Caco-2 (cell line): ENCODE results near the gene PACS1. TPM values are rescaled to one million over a fixed set of nuclear protein-coding genes. Genes with fewer than 3 reads are reported as not detected.

ENCODE experiments used
- BruUV-seq: library from RNA; stranded (reverse); fragments of 400-500 nt; replicated peaks from 2 replicates; lab custom pipeline; 2021; lab: Mats Ljungman, UMichigan
- CTCF ChIA-PET: fragments of 300-600 bp; sonication (Branson Sonifier 250); formaldehyde crosslinking; loops from one replicate; lab custom pipeline; 2022; ENCODE audit warnings: antibody characterized with exemption; lab: Charles Lee
- POLR2A ChIA-PET: fragments of 300-600 bp; sonication (Branson Sonifier 250); formaldehyde crosslinking; loops from one replicate; lab custom pipeline; 2022; ENCODE audit warnings: antibody characterized with exemption; lab: Charles Lee
- DNase-seq, 2 experiments: peaks; one replicate each; pipeline versions ENCODE4 v3.0.0 to v3.0.0-alpha.2; 2020 to 2022
- H3K27me3 ChIP-seq: replicated peaks from 2 replicates; pipeline ENCODE4 v1.6.0; 2011; ENCODE audit warnings: low read length; ENCODE audit not compliant: control insufficient read depth, insufficient read depth
- H3K36me3 ChIP-seq: 2 replicates; pipeline ENCODE4 v1.5.1; 2011; ENCODE audit warnings: low read length; ENCODE audit not compliant: control insufficient read depth, insufficient read depth
- H3K4me1 ChIP-seq: fragments of 250-450 bp; sonication (Bioruptor Pico); 2 replicates; pipeline ENCODE4 v1.5.1; 2020; ENCODE audit warnings: mild to moderate bottlenecking
- H3K4me3 ChIP-seq: 2 replicates; pipeline ENCODE4 v1.5.1; 2011; ENCODE audit warnings: low read depth, mild to moderate bottlenecking, control low read depth, low read length
- H3K9me3 ChIP-seq: fragments of 250-450 bp; sonication (Bioruptor Pico); 2 replicates; pipeline ENCODE4 v1.5.1; 2020; ENCODE audit warnings: mild to moderate bottlenecking, moderate library complexity
- H3K27ac Mint-ChIP-seq: one replicate; pipeline ENCODE4 v1.8.0; 2022; ENCODE audit warnings: mixed read lengths; ENCODE audit not compliant: unreplicated experiment
- H3K27me3 Mint-ChIP-seq: one replicate; pipeline ENCODE4 v1.8.0; 2022; ENCODE audit warnings: mixed read lengths; ENCODE audit not compliant: insufficient read depth, unreplicated experiment
- H3K36me3 Mint-ChIP-seq: one replicate; pipeline ENCODE4 v1.8.0; 2022; ENCODE audit warnings: mild to moderate bottlenecking, mixed read lengths; ENCODE audit not compliant: insufficient read depth, unreplicated experiment
- H3K4me1 Mint-ChIP-seq: one replicate; pipeline ENCODE4 v1.8.0; 2022; ENCODE audit warnings: low read depth, mixed read lengths; ENCODE audit not compliant: unreplicated experiment
- H3K4me3 Mint-ChIP-seq: one replicate; pipeline ENCODE4 v1.8.0; 2022; ENCODE audit warnings: mild to moderate bottlenecking, moderate library complexity, mixed read lengths; ENCODE audit not compliant: unreplicated experiment
- H3K9me3 Mint-ChIP-seq: one replicate; pipeline ENCODE4 v1.8.0; 2022; ENCODE audit warnings: mixed read lengths; ENCODE audit not compliant: unreplicated experiment
- intact Hi-C: fragments of 100-400 bp; cut with micrococcal nuclease; formaldehyde crosslinking; loops from one replicate; pipeline ENCODE4 v1.10.0; 2022; ENCODE audit not compliant: unreplicated experiment
- total RNA-seq: library from RNA; stranded (reverse); gene quantifications from 2 replicates; pipeline ENCODE4 v1.2.3, GENCODE V29; 2022
- TF ChIP-seq, protein P1 (sequence below), 2 experiments: fragments of 200-600 bp in 1 of 2; IDR thresholded peaks; 1 replicate in 1 of 2; 2 replicates in 1 of 2; pipeline versions ENCODE4 v1.5.1 to v1.8.0; 2011 to 2022; ENCODE audit warnings: antibody characterized with exemption in 1 of 2, control low read depth in 1 of 2, inconsistent platforms in 1 of 2, low read depth in 1 of 2, low read length in 1 of 2, mild to moderate bottlenecking in 1 of 2, moderate library complexity in 1 of 2; ENCODE audit not compliant: insufficient read depth in 1 of 2, severe bottlenecking in 1 of 2, unreplicated experiment in 1 of 2

PACS1 gene
- total RNA-seq, 1 experiment from 2014 or later, result 82.2 TPM

DNA sequence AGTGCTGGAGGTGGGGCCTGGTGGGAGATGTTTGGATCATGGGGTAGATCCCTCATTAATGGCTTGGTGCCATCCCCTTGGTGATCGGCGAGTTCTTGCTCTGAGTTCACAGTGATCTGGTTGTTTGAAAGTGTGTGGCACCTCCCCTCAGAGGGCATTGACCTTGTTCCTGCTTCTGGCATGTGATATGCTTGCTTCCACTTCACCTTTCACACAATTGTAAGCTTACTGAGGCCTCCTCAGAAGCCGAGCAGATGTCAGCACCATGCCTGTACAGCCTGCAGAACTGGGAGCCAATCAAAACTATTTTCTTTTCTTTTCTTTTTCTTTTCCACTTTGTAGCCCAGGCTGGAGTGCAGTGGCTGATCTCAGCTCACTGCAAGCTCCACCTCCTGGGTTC is 32.7 kb upstream of the PACS1 start:
- DNase-seq, result no peak
- TF ChIP-seq, protein P1, sequence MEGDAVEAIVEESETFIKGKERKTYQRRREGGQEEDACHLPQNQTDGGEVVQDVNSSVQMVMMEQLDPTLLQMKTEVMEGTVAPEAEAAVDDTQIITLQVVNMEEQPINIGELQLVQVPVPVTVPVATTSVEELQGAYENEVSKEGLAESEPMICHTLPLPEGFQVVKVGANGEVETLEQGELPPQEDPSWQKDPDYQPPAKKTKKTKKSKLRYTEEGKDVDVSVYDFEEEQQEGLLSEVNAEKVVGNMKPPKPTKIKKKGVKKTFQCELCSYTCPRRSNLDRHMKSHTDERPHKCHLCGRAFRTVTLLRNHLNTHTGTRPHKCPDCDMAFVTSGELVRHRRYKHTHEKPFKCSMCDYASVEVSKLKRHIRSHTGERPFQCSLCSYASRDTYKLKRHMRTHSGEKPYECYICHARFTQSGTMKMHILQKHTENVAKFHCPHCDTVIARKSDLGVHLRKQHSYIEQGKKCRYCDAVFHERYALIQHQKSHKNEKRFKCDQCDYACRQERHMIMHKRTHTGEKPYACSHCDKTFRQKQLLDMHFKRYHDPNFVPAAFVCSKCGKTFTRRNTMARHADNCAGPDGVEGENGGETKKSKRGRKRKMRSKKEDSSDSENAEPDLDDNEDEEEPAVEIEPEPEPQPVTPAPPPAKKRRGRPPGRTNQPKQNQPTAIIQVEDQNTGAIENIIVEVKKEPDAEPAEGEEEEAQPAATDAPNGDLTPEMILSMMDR (IDR thresholded peaks at IDR 0.05; ENCODE audit: insufficient read depth in 1 of 2, low read depth in 1 of 2, low read length in 1 of 2, severe bottlenecking in 1 of 2, unreplicated experiment in 1 of 2), result no peak
- POLR2A ChIA-PET, result no interaction called here
- no peaks in the 10 kb centered on the region for H3K36me3 ChIP-seq
- Mint-ChIP-seq H3K9me3 (no peaks in the 10 kb centered on the region), H3K36me3 (no peaks in the 10 kb centered on the region), H3K4me3 (no peak overlapping the region), H3K4me1 (no peaks in the 10 kb centered on the region), H3K27ac (no peak overlapping the region), H3K27me3 (no peaks in the 10 kb centered on the region)
- H3K27me3 ChIP-seq, result no peaks in the 10 kb centered on the region
- peaks cover 3% of the 10 kb centered on the region for H3K9me3 ChIP-seq
- no peak overlapping the region for H3K4me3 ChIP-seq
- CTCF ChIA-PET, result no interaction called here
- intact Hi-C loops, result no loop called here
- BruUV-seq, result no TSS peak
- H3K4me1 ChIP-seq, result no peaks in the 10 kb centered on the region

DNA sequence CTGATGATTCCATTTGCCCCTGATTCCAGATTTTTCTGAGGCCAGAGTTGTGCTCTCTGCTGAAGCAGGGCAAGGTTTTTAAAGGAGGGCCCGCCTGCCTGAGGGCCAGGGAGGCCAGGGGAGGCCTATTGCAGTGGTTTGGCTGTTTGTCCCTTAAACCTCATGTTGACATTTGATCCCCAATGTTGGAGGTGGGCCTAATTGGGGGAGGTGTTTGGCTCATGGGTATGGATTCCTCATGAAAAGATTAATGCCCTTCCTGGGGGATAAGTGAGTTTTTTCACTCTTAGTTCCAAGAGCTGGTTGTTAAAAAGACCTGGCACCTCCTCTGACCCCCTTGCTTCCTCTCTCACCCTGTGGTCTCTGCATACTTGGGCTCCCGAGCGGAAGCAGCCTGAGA is 30.3 kb upstream of the PACS1 start:
- TF ChIP-seq, protein P1 (IDR thresholded peaks at IDR 0.05; ENCODE audit: insufficient read depth in 1 of 2, low read depth in 1 of 2, low read length in 1 of 2, severe bottlenecking in 1 of 2, unreplicated experiment in 1 of 2), result no peak
- ChIA-PET POLR2A (no interaction called here), CTCF (no interaction called here)
- Mint-ChIP-seq H3K27ac (no peak overlapping the region), H3K9me3 (no peaks in the 10 kb centered on the region), H3K27me3 (no peaks in the 10 kb centered on the region), H3K4me3 (no peak overlapping the region), H3K36me3 (no peaks in the 10 kb centered on the region), H3K4me1 (no peaks in the 10 kb centered on the region)
- no TSS peak for BruUV-seq
- no peak for DNase-seq
- H3K4me3 ChIP-seq, result no peak overlapping the region
- intact Hi-C loops, result no loop called here
- no peaks in the 10 kb centered on the region for H3K36me3 ChIP-seq
- H3K9me3 ChIP-seq, result peaks cover 3% of the 10 kb centered on the region
- H3K4me1 ChIP-seq, result no peaks in the 10 kb centered on the region
- H3K27me3 ChIP-seq, result no peaks in the 10 kb centered on the region

DNA sequence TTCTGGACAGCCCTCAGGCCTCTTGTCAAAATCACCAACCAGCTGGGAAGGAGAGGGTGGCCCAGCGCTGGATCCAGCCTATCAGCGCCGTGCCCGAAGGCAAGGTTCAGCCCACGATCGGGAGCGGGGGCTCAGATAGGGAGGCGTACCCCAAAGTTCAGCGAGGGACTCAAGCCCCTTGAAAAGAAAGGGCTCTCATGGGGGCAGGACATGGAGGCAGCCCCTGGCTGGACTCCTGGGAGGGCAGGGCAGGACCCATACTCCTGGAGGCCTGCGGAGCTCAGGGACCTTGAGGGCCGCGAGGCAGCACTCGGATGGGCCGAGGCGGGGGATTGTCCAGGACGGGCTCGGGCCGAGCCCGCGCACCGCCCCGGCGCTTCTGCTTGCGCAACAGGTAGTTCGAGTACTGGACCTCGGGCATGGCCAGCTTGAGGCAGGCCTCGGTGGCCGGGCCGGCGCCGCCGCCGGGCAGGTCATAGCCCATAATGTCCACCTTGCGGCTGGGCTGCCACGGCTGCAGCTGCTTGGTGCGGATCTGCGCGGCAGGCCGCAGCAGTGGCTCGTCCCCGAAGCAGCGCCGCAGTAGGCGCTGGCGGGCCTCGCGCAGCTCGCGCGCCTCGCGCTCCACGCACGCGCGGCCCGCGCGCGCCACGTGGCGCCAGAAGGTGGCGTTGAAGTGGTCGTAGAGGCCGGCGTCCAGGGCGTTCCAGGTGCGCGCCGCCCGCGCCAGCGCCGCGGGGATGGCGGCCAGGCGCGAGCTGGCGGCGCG is 27.7 kb upstream of the PACS1 start:
- H3K4me1 Mint-ChIP-seq, result no peaks in the 10 kb centered on the region

More for the DNA sequence above, 27.7 kb upstream of the PACS1 start:
- Histone ChIP-seq H3K27me3 (no peaks in the 10 kb centered on the region), H3K4me3 (no peak overlapping the region), H3K9me3 (peaks cover 1% of the 10 kb centered on the region; the same call in 1 of the 2 replicates), H3K4me1 (0 out of 2 replicates have a peak, but pooled peaks cover 4% of the 10 kb centered on the region), H3K36me3 (no peaks in the 10 kb centered on the region)
- Mint-ChIP-seq H3K27me3 (no peaks in the 10 kb centered on the region), H3K36me3 (no peaks in the 10 kb centered on the region), H3K4me3 (no peak overlapping the region), H3K27ac (no peak overlapping the region), H3K9me3 (no peaks in the 10 kb centered on the region)
- CTCF ChIA-PET, result no interaction called here
- POLR2A ChIA-PET, result no interaction called here
- DNase-seq, result no peak
- intact Hi-C loops, result no loop called here
- TF ChIP-seq, protein P1 (IDR thresholded peaks at IDR 0.05; ENCODE audit: insufficient read depth in 1 of 2, low read depth in 1 of 2, low read length in 1 of 2, severe bottlenecking in 1 of 2, unreplicated experiment in 1 of 2), result no peak
- no TSS peak for BruUV-seq
